GM21381 (cell line): ENCODE results near the gene RSAD1.

Experiments used
- ATAC-seq: cut with Tn5 transposase; IDR thresholded peaks from one replicate; pipeline ENCODE4 v1.9.1; 2021; ENCODE audit warnings: mild to moderate bottlenecking, moderate library complexity; ENCODE audit not compliant: unreplicated experiment

The RSAD1 gene

GRCh38 chr17:50517011-50517410 is 38.4 kb downstream of the RSAD1 start:
- no peak for ATAC-seq

- ATAC-seq: no peak
Observed at GRCh38 chr17:50517504-50518383, 39.1 kb downstream of the RSAD1 start.

- no peak for ATAC-seq
Observed at GRCh38 chr17:50518384-50519023, 39.8 kb downstream of the RSAD1 start.

GRCh38 chr17:50519141-50519834 is 40.6 kb downstream of the RSAD1 start:
- no peak for ATAC-seq

- no peak for ATAC-seq
Observed at GRCh38 chr17:50520483-50520882, 41.8 kb downstream of the RSAD1 start.

GRCh38 chr17:50521514-50521913 is 42.9 kb downstream of the RSAD1 start:
- no peak for ATAC-seq

- no peak for ATAC-seq
Observed at GRCh38 chr17:50522766-50523165, 44.1 kb downstream of the RSAD1 start.

GRCh38 chr17:50523208-50523607 is 44.5 kb downstream of the RSAD1 start:
- no peak for ATAC-seq

- no peak for ATAC-seq
Observed at GRCh38 chr17:50524838-50525237, 46.2 kb downstream of the RSAD1 start.

GRCh38 chr17:50527155-50527762 is 48.6 kb downstream of the RSAD1 start:
- no peak for ATAC-seq

- no peak for ATAC-seq
Observed at GRCh38 chr17:50527949-50528474, 49.4 kb downstream of the RSAD1 start.

GRCh38 chr17:50529849-50530248 is 51.2 kb downstream of the RSAD1 start:
- no peak for ATAC-seq

GRCh38 chr17:50531428-50532025 is 52.9 kb downstream of the RSAD1 start:
- ATAC-seq: no peak

- no peak for ATAC-seq
Observed at GRCh38 chr17:50532452-50533024, 53.9 kb downstream of the RSAD1 start, which contains the start of gene EPN3. EPN3 (plus strand) TSS chr17:50532735; CDS start chr17:50536557, 3,822 bp downstream.

- ATAC-seq: no peak
Observed at GRCh38 chr17:50533185-50533584, 54.5 kb downstream of the RSAD1 start.

GRCh38 chr17:50533720-50534148 is 55.1 kb downstream of the RSAD1 start:
- no peak for ATAC-seq

GRCh38 chr17:50534222-50534978 is 55.7 kb downstream of the RSAD1 start:
- no peak for ATAC-seq

GRCh38 chr17:50534979-50535326 is 56.3 kb downstream of the RSAD1 start:
- ATAC-seq: no peak

GRCh38 chr17:50535407-50535806 is 56.7 kb downstream of the RSAD1 start:
- ATAC-seq: no peak
